Mammary epithelial cell (primary cell): ENCODE measurements around the gene HPSE2.

Source experiments
- EZH2 ChIP-seq: IDR thresholded peaks from 2 replicates; pipeline ENCODE4 v1.6.1; 2012; ENCODE audit warnings: low read length, inconsistent platforms, borderline replicate concordance
- TF ChIP-seq, protein P1 (sequence below), 2 donors: IDR thresholded peaks in 1 of 2; conservative IDR thresholded peaks in 1 of 2; 2 replicates each; pipeline ENCODE4 v1.5.1; 2011 to 2012; ENCODE audit warnings: inconsistent platforms in 2 of 2, low read length in 2 of 2, mild to moderate bottlenecking in 2 of 2, control low read depth in 1 of 2, low read depth in 1 of 2; ENCODE audit not compliant: insufficient read depth in 1 of 2; ENCODE audit errors: extremely low read depth in 1 of 2

DNA sequence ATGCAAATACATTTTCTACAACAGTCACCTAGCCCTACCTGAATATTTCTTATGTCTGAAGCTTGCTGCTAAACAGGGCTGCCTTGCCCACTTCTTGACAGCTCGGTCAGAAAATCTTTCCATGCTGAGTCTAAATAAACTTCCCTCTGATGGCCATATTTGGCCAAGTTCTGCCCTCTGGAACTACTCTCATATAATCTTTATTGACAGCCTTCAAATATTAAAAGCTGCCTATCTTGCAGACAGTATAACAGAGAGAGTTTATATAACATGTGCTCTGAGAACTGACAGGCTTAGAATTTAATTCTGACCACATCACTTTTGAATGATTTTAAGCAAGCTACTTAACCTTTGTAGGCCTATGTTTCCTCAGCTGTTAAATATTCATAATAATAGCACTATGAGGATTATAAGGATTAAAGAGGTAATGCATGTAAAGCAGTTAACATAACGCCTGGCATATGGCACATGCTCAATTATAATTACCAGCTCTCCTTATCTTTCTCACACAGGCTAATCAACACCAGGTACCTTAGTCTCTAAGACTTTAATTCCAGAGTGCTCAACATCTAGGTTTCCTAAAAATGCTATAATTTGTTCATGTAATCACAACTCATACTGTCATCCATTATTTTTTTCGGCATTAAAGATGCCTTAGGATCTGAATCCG, 334.1 kb downstream of the HPSE2 start:
- TF ChIP-seq, protein P1, sequence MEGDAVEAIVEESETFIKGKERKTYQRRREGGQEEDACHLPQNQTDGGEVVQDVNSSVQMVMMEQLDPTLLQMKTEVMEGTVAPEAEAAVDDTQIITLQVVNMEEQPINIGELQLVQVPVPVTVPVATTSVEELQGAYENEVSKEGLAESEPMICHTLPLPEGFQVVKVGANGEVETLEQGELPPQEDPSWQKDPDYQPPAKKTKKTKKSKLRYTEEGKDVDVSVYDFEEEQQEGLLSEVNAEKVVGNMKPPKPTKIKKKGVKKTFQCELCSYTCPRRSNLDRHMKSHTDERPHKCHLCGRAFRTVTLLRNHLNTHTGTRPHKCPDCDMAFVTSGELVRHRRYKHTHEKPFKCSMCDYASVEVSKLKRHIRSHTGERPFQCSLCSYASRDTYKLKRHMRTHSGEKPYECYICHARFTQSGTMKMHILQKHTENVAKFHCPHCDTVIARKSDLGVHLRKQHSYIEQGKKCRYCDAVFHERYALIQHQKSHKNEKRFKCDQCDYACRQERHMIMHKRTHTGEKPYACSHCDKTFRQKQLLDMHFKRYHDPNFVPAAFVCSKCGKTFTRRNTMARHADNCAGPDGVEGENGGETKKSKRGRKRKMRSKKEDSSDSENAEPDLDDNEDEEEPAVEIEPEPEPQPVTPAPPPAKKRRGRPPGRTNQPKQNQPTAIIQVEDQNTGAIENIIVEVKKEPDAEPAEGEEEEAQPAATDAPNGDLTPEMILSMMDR (conservative IDR thresholded peaks at IDR 0.05 in 1 of 2, IDR thresholded peaks at IDR 0.05 in 1 of 2; ENCODE audit: extremely low read depth in 1 of 2, insufficient read depth in 1 of 2, low read depth in 1 of 2, low read length in 2 of 2) = no peak
- no peak for TF ChIP-seq EZH2
